ENCODE measurements around the gene NLRP7.
"Not testable (repeated sequence)": the region's sequence is repeated elsewhere in the genome, so short reads cannot be mapped to it uniquely, and the experiment has no call there.

The NLRP7 gene

GRCh38 chr19:54947381-54947780 is at the start of gene NLRP7:
NLRP7 (minus strand) TSS chr19:54947530.
- H3K9ac ChIP-seq (ENCODE audit: low read length) = no peak within 1 kb of the TSS
- no peaks in the 10 kb centered on the region for H3K9me3 ChIP-seq (ENCODE audit: control insufficient read depth, low read length)
- no peak within 1 kb of the TSS for H3K4me3 ChIP-seq (ENCODE audit: low read length)
- DNase-seq (ENCODE audit: low read depth) = no peak
- no peaks in the 10 kb centered on the region for H3K27me3 ChIP-seq (replicated peaks; ENCODE audit: control insufficient read depth, insufficient read depth, low read length)
- H3K4me1 ChIP-seq (ENCODE audit: control insufficient read depth, insufficient read depth, low read length) = no peaks in the 10 kb centered on the region
- H3K36me3 ChIP-seq (ENCODE audit: control insufficient read depth, insufficient read depth, low read length, severe bottlenecking) = no peaks in the 10 kb centered on the region

- Histone ChIP-seq H3K27me3 (replicated peaks; ENCODE audit: control insufficient read depth, insufficient read depth, low read length) (no peaks in the 10 kb centered on the region), H3K4me1 (ENCODE audit: control insufficient read depth, insufficient read depth, low read length) (no peaks in the 10 kb centered on the region), H3K4me3 (ENCODE audit: low read length) (no peak overlapping the region), H3K9me3 (ENCODE audit: control insufficient read depth, low read length) (peaks cover 7% of the 10 kb centered on the region), H3K36me3 (ENCODE audit: control insufficient read depth, insufficient read depth, low read length, severe bottlenecking) (no peaks in the 10 kb centered on the region), H3K9ac (ENCODE audit: low read length) (no peak overlapping the region)
- DNase-seq (ENCODE audit: low read depth) = no peak
Observed at GRCh38 chr19:54995561-54995960, 48.2 kb upstream of the NLRP7 start.

GRCh38 chr19:54989531-54989930 is 42.2 kb upstream of the NLRP7 start:
- H3K27me3 ChIP-seq (replicated peaks; ENCODE audit: control insufficient read depth, insufficient read depth, low read length); H3K4me3 ChIP-seq (ENCODE audit: low read length); H3K9ac ChIP-seq (ENCODE audit: low read length); H3K36me3 ChIP-seq (ENCODE audit: control insufficient read depth, insufficient read depth, low read length, severe bottlenecking); H3K9me3 ChIP-seq (ENCODE audit: control insufficient read depth, low read length); H3K4me1 ChIP-seq (ENCODE audit: control insufficient read depth, insufficient read depth, low read length); DNase-seq (ENCODE audit: low read depth): not testable (repeated sequence)

DNA sequence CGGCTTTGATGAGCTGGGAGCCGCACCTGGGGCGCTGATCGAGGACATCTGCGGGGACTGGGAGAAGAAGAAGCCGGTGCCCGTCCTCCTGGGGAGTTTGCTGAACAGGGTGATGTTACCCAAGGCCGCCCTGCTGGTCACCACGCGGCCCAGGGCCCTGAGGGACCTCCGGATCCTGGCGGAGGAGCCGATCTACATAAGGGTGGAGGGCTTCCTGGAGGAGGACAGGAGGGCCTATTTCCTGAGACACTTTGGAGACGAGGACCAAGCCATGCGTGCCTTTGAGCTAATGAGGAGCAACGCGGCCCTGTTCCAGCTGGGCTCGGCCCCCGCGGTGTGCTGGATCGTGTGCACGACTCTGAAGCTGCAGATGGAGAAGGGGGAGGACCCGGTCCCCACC is 35.2 kb upstream of the NLRP7 start:
- not testable (repeated sequence) for H3K27me3 ChIP-seq (replicated peaks; ENCODE audit: control insufficient read depth, insufficient read depth, low read length); H3K4me1 ChIP-seq (ENCODE audit: control insufficient read depth, insufficient read depth, low read length); DNase-seq (ENCODE audit: low read depth); H3K4me3 ChIP-seq (ENCODE audit: low read length); H3K9ac ChIP-seq (ENCODE audit: low read length); H3K36me3 ChIP-seq (ENCODE audit: control insufficient read depth, insufficient read depth, low read length, severe bottlenecking); H3K9me3 ChIP-seq (ENCODE audit: control insufficient read depth, low read length)

DNA sequence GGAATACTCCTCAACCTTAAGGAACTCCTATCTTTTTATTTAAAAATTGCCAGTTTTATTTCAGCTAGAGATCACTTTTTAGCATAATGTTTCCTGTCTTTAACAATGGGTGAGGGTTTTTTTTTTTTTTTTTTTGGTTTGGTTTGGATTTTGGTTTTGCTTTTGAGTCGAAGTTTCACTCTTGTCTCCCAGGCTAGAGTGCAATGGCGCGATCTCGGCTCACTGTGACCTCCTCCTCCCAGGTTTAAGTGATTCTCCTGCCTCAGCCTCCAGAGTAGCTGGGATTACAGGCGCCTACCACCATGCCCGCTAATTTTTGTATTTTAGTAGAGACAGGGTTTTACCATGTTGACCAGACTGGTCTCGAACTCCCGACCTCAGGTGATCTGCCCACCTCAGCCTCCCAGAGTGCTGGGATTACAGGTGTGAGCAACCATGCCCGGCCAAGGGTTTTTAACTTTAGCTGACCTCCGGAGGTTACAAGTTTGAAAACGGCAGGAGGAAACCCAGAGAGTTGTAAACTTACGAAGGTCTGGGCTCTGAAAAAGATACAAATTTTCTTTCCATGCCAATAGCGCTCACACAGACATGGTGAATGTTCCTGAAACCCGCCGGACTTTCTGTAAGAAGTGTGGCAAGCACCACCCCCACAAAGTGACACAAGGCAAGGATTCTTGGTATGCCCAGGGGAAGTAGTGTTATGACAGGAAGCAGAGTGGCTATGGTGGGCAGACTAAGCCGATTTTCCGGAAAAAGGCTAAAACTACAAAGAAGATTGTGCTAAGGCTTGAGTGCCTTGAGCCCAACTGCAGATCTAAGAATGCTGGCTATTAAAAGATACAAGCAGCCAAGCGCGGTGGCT is 26.1 kb upstream of the NLRP7 start:
- H3K9me3 ChIP-seq (ENCODE audit: control insufficient read depth, low read length); H3K27me3 ChIP-seq (replicated peaks; ENCODE audit: control insufficient read depth, insufficient read depth, low read length); H3K4me1 ChIP-seq (ENCODE audit: control insufficient read depth, insufficient read depth, low read length); H3K4me3 ChIP-seq (ENCODE audit: low read length); H3K9ac ChIP-seq (ENCODE audit: low read length); H3K36me3 ChIP-seq (ENCODE audit: control insufficient read depth, insufficient read depth, low read length, severe bottlenecking); DNase-seq (ENCODE audit: low read depth): not testable (repeated sequence)

DNA sequence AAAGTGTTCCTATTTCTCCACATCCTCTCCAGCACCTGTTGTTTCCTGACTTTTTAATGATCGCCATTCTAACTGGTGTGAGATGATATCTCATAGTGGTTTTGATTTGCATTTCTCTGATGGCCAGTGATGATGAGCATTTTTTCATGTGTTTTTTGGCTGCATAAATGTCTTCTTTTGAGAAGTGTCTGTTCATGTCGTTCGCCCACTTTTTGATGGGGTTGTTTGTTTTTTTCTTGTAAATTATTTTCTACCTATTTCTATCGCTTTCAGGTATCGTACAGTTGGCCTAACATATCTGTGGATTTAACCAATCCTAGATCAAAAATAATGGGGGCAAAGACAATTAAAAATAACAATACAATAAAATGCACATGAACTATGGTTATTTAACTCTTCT is 24.1 kb upstream of the NLRP7 start:
- H3K9ac ChIP-seq (ENCODE audit: low read length); H3K4me3 ChIP-seq (ENCODE audit: low read length); H3K9me3 ChIP-seq (ENCODE audit: control insufficient read depth, low read length); H3K36me3 ChIP-seq (ENCODE audit: control insufficient read depth, insufficient read depth, low read length, severe bottlenecking); DNase-seq (ENCODE audit: low read depth); H3K27me3 ChIP-seq (replicated peaks; ENCODE audit: control insufficient read depth, insufficient read depth, low read length); H3K4me1 ChIP-seq (ENCODE audit: control insufficient read depth, insufficient read depth, low read length): not testable (repeated sequence)

DNA sequence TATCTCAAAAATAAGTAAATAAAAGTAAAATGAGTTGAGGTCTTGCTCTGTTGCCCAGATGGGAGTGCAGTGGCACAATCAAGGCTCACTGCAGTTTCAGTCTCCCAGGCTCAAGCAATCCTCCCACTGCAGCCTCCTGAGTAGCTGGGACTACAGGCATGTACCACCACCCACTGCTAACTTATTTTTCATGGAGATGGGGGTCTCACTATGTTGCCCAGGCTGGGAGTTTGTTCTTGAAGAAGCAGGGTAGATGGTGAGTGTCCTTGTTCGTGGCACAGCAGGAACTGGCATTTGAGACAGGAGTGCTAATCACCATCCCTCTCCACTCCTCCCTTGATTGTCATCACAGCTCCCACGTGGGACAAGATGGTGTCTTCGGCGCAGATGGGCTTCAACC is 22.3 kb upstream of the NLRP7 start:
- H3K9ac ChIP-seq (ENCODE audit: low read length) = no peak overlapping the region
- H3K9me3 ChIP-seq (ENCODE audit: control insufficient read depth, low read length) = no peaks in the 10 kb centered on the region
- no peaks in the 10 kb centered on the region for H3K27me3 ChIP-seq (replicated peaks; ENCODE audit: control insufficient read depth, insufficient read depth, low read length)
- no peaks in the 10 kb centered on the region for H3K4me1 ChIP-seq (ENCODE audit: control insufficient read depth, insufficient read depth, low read length)
- H3K4me3 ChIP-seq (ENCODE audit: low read length) = no peak overlapping the region
- H3K36me3 ChIP-seq (ENCODE audit: control insufficient read depth, insufficient read depth, low read length, severe bottlenecking) = no peaks in the 10 kb centered on the region
- no peak for DNase-seq (ENCODE audit: low read depth)

DNA sequence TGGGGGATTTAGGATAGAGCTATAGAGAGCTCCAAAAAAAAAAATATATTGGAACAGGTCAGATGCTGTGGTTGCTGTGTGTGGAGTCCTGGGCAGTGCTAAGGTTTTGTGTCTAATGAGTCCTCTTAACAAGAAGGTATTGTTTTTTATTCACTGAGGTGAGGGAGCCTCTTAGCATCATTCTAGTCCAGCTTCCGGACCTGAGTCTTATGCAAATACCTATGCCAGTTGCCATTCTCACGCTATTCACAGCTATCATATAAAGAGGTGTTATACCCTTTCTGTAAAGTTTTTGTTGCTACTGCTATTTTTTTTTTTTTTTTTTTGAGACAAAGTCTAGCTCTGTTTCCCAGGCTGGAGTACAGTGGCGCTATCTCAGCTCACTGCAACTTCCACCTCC is 20.3 kb upstream of the NLRP7 start:
- DNase-seq (ENCODE audit: low read depth) = no peak
- Histone ChIP-seq H3K27me3 (replicated peaks; ENCODE audit: control insufficient read depth, insufficient read depth, low read length) (no peaks in the 10 kb centered on the region), H3K4me3 (ENCODE audit: low read length) (no peak overlapping the region), H3K9ac (ENCODE audit: low read length) (no peak overlapping the region), H3K9me3 (ENCODE audit: control insufficient read depth, low read length) (no peaks in the 10 kb centered on the region), H3K36me3 (ENCODE audit: control insufficient read depth, insufficient read depth, low read length, severe bottlenecking) (no peaks in the 10 kb centered on the region), H3K4me1 (ENCODE audit: control insufficient read depth, insufficient read depth, low read length) (no peaks in the 10 kb centered on the region)

- not testable (repeated sequence) for H3K9ac ChIP-seq (ENCODE audit: low read length); H3K4me3 ChIP-seq (ENCODE audit: low read length); DNase-seq (ENCODE audit: low read depth); H3K36me3 ChIP-seq (ENCODE audit: control insufficient read depth, insufficient read depth, low read length, severe bottlenecking); H3K9me3 ChIP-seq (ENCODE audit: control insufficient read depth, low read length); H3K4me1 ChIP-seq (ENCODE audit: control insufficient read depth, insufficient read depth, low read length); H3K27me3 ChIP-seq (replicated peaks; ENCODE audit: control insufficient read depth, insufficient read depth, low read length)
Observed at GRCh38 chr19:54965055-54965454, 17.7 kb upstream of the NLRP7 start.

- no peaks in the 10 kb centered on the region for H3K36me3 ChIP-seq (ENCODE audit: control insufficient read depth, insufficient read depth, low read length, severe bottlenecking)
- H3K27me3 ChIP-seq (replicated peaks; ENCODE audit: control insufficient read depth, insufficient read depth, low read length) = no peaks in the 10 kb centered on the region
- DNase-seq (ENCODE audit: low read depth) = no peak
- no peak overlapping the region for H3K9ac ChIP-seq (ENCODE audit: low read length)
- no peaks in the 10 kb centered on the region for H3K4me1 ChIP-seq (ENCODE audit: control insufficient read depth, insufficient read depth, low read length)
- H3K9me3 ChIP-seq (ENCODE audit: control insufficient read depth, low read length) = no peaks in the 10 kb centered on the region
- H3K4me3 ChIP-seq (ENCODE audit: low read length) = no peak overlapping the region
Observed at GRCh38 chr19:54959840-54960239, 12.5 kb upstream of the NLRP7 start.

DNA sequence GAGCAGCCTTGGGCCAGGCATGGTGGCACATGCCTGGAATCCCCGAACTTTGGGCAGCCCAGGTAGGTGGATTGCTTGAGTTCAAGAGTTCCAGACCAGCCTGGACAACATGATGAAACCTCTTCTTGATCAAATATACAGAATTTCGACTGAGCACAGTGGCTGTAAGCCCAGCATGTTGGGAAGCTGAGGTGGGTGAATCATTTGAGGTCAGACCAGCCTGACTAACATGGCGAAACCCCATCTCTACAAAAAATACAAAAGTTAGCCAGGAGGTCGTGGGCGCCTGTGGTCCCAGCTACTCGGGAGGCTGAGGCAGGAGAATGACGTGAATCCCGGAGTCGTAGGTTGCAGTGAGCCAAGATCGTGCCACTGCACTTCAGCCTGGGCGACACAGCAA is 8.0 kb upstream of the NLRP7 start:
- H3K36me3 ChIP-seq (ENCODE audit: control insufficient read depth, insufficient read depth, low read length, severe bottlenecking) = no peaks in the 10 kb centered on the region

DNA sequence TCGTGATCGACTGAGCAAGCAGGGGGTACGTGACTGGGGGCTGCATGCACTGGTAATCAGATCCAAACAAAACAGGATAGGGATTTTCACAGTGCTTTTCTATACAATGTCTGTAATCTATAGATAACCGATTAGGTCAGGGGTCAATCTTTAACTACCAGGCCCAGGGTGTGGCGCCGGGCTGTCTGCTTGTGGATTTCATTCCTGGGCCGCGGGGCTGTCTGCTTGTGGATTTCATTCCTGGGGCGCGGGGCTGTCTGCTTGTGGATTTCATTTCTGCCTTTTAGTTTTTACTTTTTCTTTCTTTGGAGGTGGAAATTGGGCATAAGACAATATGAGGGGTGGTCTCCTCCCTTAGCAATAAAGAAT is 6.0 kb upstream of the NLRP7 start:
- not testable (repeated sequence) for H3K9me3 ChIP-seq (ENCODE audit: control insufficient read depth, low read length); DNase-seq (ENCODE audit: low read depth); H3K4me3 ChIP-seq (ENCODE audit: low read length); H3K36me3 ChIP-seq (ENCODE audit: control insufficient read depth, insufficient read depth, low read length, severe bottlenecking); H3K9ac ChIP-seq (ENCODE audit: low read length); H3K4me1 ChIP-seq (ENCODE audit: control insufficient read depth, insufficient read depth, low read length); H3K27me3 ChIP-seq (replicated peaks; ENCODE audit: control insufficient read depth, insufficient read depth, low read length)

More for the DNA sequence above, 8.0 kb upstream of the NLRP7 start:
- H3K4me3 ChIP-seq (ENCODE audit: low read length) = no peak overlapping the region
- no peaks in the 10 kb centered on the region for H3K27me3 ChIP-seq (replicated peaks; ENCODE audit: control insufficient read depth, insufficient read depth, low read length)
- no peaks in the 10 kb centered on the region for H3K4me1 ChIP-seq (ENCODE audit: control insufficient read depth, insufficient read depth, low read length)
- no peaks in the 10 kb centered on the region for H3K9me3 ChIP-seq (ENCODE audit: control insufficient read depth, low read length)
- H3K9ac ChIP-seq (ENCODE audit: low read length) = no peak overlapping the region
- DNase-seq (ENCODE audit: low read depth) = no peak

Data from adipocyte (in vitro differentiated cells).